Stomach (tissue), 9 donors: ENCODE measurements around the gene TRABD. TPM values are rescaled to one million over a fixed set of nuclear protein-coding genes. Genes with fewer than 3 reads are reported as not detected.

Experiments used
- DNase-seq, 2 donors: peaks; one replicate each; pipeline versions ENCODE4 v3.0.0 to v3.0.0-alpha.2; 2013 to 2019
- H3K27ac ChIP-seq, 5 donors: fragments of 200-600 bp in 4 of 5; sonication (generic) in 4 of 5; one replicate each; pipeline ENCODE4 v1.5.1; 2013 to 2019; ENCODE audit warnings: mild to moderate bottlenecking in 1 of 5, moderate library complexity in 1 of 5
- H3K27me3 ChIP-seq, 3 donors: fragments of 200-600 bp; sonication (generic); one replicate each; pipeline ENCODE4 v1.5.1; 2017 to 2019; ENCODE audit warnings: mixed run types in 1 of 3
- H3K36me3 ChIP-seq, 4 donors: fragments of 200-600 bp; sonication (generic); 1 replicate in 3 of 4; 2 replicates in 1 of 4; pipeline ENCODE4 v1.5.1; 2016 to 2019
- H3K4me1 ChIP-seq, 4 donors: fragments of 200-600 bp; sonication (generic); one replicate each; pipeline ENCODE4 v1.5.1; 2016 to 2019
- H3K4me3 ChIP-seq, 4 donors: fragments of 200-600 bp; sonication (generic) in 3 of 4; one replicate each; pipeline ENCODE4 v1.5.1; 2016 to 2019; ENCODE audit warnings: mild to moderate bottlenecking in 1 of 4
- H3K9me3 ChIP-seq, 4 donors: fragments of 200-600 bp; sonication (generic); one replicate each; pipeline ENCODE4 v1.5.1; 2016 to 2019
- EP300 ChIP-seq: sonication (generic); formaldehyde crosslinking; IDR thresholded peaks from one replicate; pipeline ENCODE4 v1.6.1; 2017; ENCODE audit warnings: antibody characterized with exemption
- POLR2A ChIP-seq, 4 donors: fragments of 450-650 bp; IDR thresholded peaks; one replicate each; pipeline ENCODE4 v1.6.1; 2016; ENCODE audit warnings: antibody characterized with exemption in 4 of 4, control low read depth in 2 of 4, mild to moderate bottlenecking in 1 of 4, moderate library complexity in 1 of 4
- POLR2AphosphoS5 ChIP-seq, 3 donors: sonication (generic); formaldehyde crosslinking; IDR thresholded peaks; one replicate each; pipeline ENCODE4 v1.6.1; 2016; ENCODE audit warnings: antibody characterized with exemption in 3 of 3
- WGBS, 5 donors: extraction: QIAGEN DNeasy Blood & Tissue Kit in 3 of 5; methylation state at CpG; one replicate each; pipeline versions ENCODE4 v1.1.5 to v1.1.7; 2013 to 2018; 5-methylcytosine and 5-hydroxymethylcytosine counted together
- intact Hi-C: fragments of 100-400 bp; cut with DNase I; formaldehyde crosslinking; loops from one replicate; pipeline ENCODE4 v1.15.1; 2023; ENCODE audit warnings: low total_unique reads
- polyA plus RNA-seq, 3 donors: library from polyadenylated mRNA; stranded (reverse); fragments of 200-250 nt; gene quantifications; one replicate each; pipeline ENCODE4 v1.2.3, GENCODE V29; 2013
- total RNA-seq, 5 donors: library from RNA; depleted of rRNA; stranded (reverse); fragments of >200 nt; gene quantifications; one replicate each; pipeline versions ENCODE4 v1.1.0 to v1.2.3, GENCODE V29; 2014 to 2016
- TF ChIP-seq, protein P1 (sequence below), 7 experiments: fragments of 450-650 bp in 4 of 7; fragments of 200-600 bp in 3 of 7; sonication (generic) in 3 of 7; IDR thresholded peaks; one replicate each; pipeline ENCODE4 v1.5.1; 2016 to 2019; ENCODE audit warnings: antibody characterized with exemption in 7 of 7, control low read depth in 2 of 7, mild to moderate bottlenecking in 1 of 7
- donor health status: healthy with polysubstance abuse.
- donor health status: Bipolar disorder and iron deficiency.
- donor health status: healthy.

Gene TRABD
- total and polyA plus RNA-seq, 8 donors = 13.2 to 245 (median 47.5) TPM

DNA sequence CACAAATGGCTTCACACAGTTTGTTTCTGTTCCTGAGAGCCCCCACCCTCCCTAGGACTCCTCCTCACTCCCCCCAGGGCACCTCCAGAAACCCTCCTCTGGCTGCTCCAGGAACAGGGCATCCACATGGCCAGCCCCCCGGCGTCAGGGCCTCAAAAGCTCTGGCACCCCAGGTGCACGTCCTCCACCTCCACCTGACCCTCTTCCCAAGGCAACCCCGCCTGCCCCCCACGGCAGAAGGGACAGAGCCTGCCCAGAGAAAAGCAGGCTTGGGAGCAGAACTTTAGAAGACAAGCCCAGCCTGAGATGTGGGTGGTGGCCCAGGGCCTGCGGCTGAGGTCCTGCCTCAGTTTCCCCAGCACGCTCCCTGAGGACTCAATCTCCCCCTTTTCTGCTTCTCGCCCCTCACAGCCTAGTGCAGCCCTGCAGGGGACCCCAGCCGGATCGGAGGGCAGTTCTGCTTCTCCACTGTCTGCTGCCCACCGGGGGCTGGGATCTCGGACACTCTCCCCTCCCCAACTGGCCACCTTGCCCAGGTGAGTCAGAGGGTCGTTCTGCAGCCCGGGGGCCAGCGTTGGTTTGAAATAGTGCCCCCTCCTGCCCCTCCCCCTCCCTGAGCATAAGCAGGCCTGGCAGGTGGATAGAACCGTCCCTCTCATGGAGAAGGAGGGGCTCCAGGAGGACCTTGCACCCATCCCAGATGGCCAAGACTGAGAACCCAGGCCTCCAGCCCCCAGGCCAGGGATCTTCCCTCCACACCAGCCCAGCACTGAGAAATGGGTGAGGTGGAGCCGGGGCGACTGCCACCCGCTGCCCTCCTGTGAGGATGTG lies 2.4 kb upstream of the TRABD start:
- Histone ChIP-seq H3K4me3 (no peak overlapping the region), H3K27ac (peak overlapping the region; percentile 7 to 89 (median 59)), H3K4me1 (peaks cover 29 to 56% (median 55%) of the 10 kb centered on the region in 4 donors), H3K9me3 (no peaks in the 10 kb centered on the region), H3K36me3 (peaks cover 0 to 2% (median 0%) of the 10 kb centered on the region in 4 donors), H3K27me3 (peaks cover under 1 to 24% (median 4%) of the 10 kb centered on the region in 3 donors)
- 46 to 80% (median 76%) methylated on average over 7 to 19 of the region's 19 CpGs for whole genome bisulfite sequencing, 5 donors
- no peak for DNase-seq
- intact Hi-C loops = no loop called here
- TF ChIP-seq POLR2AphosphoS5 (IDR thresholded peaks at IDR 0.05) (no peak), EP300 (no peak), POLR2A (IDR thresholded peaks at IDR 0.05) (no peak)
- TF ChIP-seq, protein P1, sequence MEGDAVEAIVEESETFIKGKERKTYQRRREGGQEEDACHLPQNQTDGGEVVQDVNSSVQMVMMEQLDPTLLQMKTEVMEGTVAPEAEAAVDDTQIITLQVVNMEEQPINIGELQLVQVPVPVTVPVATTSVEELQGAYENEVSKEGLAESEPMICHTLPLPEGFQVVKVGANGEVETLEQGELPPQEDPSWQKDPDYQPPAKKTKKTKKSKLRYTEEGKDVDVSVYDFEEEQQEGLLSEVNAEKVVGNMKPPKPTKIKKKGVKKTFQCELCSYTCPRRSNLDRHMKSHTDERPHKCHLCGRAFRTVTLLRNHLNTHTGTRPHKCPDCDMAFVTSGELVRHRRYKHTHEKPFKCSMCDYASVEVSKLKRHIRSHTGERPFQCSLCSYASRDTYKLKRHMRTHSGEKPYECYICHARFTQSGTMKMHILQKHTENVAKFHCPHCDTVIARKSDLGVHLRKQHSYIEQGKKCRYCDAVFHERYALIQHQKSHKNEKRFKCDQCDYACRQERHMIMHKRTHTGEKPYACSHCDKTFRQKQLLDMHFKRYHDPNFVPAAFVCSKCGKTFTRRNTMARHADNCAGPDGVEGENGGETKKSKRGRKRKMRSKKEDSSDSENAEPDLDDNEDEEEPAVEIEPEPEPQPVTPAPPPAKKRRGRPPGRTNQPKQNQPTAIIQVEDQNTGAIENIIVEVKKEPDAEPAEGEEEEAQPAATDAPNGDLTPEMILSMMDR (IDR thresholded peaks at IDR 0.05) = no peak

DNA sequence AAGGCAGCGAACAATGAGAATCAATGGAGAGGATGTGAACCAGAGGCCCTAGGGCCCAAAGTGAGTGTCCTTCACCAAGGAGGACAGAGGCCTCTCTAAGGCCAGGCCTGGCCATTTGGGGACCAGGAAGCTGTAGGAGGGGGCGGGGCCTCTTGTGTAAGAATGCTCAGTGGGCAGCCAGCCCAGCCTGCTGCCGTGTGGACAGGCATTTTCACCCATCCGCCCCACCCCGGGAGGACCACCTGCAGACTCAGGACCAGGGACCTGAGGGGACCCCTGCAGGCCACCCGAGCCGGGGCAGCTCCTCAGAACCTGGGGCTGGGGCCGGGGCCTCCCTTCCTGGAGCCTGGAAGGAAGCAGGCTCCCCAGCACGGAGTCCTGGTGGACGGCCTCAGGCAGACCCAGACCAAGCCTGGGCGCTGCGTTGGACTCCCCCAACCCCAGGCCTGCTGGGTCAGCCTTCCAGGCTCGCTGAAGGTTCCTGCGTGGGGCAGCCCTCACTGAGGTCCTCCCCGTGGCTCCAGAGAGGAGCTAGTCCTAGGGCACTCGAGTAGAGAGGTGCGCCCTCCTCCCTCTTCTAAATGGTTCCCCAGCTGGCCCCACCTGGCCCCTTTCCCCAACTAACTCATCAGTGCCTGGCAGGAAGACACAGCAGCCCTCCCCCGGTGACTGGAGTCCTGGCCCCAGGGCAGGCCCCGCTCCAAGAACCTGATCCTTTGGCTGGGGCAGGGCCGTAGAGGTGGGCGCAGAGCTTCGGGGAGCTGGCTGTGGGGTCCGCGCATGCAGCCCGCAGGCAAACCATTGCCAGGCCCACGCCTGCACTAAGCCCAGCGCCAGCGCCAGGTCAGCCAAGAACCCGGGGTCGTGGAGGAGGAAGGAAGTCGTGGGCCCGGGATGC lies 1.5 kb upstream of the TRABD start:
- intact Hi-C loops = no loop called here
- peak overlapping the region; percentile 15 to 89 (median 59) for H3K27ac ChIP-seq
- 46 to 57% (median 53%) methylated on average over 21 to 32 of the region's 32 CpGs for WGBS, 5 donors

DNA sequence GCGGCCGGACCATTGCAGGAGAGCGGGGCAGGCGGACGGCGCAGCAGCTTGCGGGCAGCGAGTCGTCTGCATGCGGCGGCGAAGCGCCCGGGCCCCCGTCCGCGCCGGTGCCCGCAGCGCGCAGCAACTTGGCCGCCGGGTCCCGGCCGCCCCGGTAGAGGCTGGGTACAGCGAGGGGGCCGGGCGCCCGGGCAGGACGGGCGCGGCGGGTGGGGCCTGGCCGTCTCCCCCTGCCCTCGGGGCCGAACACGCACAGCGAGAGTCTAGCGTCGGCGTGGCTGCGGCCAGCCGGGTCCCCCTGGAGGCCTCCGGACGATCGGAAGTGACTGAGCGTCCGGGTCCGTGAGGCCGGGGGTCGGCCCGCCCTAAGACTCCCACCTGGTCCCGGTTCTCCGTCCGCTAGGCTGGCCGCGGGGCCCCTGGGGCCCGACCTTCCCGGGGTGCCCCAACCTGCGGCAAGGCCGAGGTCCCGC lies 775 bp upstream of the TRABD start:
- intact Hi-C loops = no loop called here
- TF ChIP-seq, protein P1 (IDR thresholded peaks at IDR 0.05) = no peak
- TF ChIP-seq POLR2AphosphoS5 (IDR thresholded peaks at IDR 0.05) = no peak
- peak overlapping the region; percentile 72 to 90 (median 74) for H3K4me3 ChIP-seq
- no peaks in the 10 kb centered on the region for H3K9me3 ChIP-seq
- H3K27ac ChIP-seq = peak overlapping the region in 4 of 5 donors; percentile 43 to 89 (median 66)
- H3K27me3 ChIP-seq = peaks cover 0 to 8% (median 0%) of the 10 kb centered on the region in 3 donors
- DNase-seq = no peak
- WGBS, 5 donors = 16 to 36% (median 27%) methylated on average over 22 to 63 of the region's 63 CpGs
- peaks cover 0 to 5% (median 0%) of the 10 kb centered on the region in 4 donors for H3K36me3 ChIP-seq
- H3K4me1 ChIP-seq = peaks cover 36 to 72% (median 70%) of the 10 kb centered on the region in 4 donors

More for the DNA sequence above, 1.5 kb upstream of the TRABD start:
- Histone ChIP-seq H3K36me3 (peaks cover 0 to 5% (median 0%) of the 10 kb centered on the region in 4 donors), H3K9me3 (no peaks in the 10 kb centered on the region), H3K4me1 (peaks cover 30 to 65% (median 63%) of the 10 kb centered on the region in 4 donors), H3K27me3 (peaks cover 0 to 15% (median 0%) of the 10 kb centered on the region in 3 donors), H3K4me3 (peak overlapping the region; percentile 72 to 90 (median 74))
- TF ChIP-seq POLR2A (IDR thresholded peaks at IDR 0.05) (no peak), POLR2AphosphoS5 (IDR thresholded peaks at IDR 0.05) (no peak), EP300 (no peak)
- TF ChIP-seq, protein P1 (IDR thresholded peaks at IDR 0.05) = no peak
- DNase-seq = peak; percentile 81 to 90

DNA sequence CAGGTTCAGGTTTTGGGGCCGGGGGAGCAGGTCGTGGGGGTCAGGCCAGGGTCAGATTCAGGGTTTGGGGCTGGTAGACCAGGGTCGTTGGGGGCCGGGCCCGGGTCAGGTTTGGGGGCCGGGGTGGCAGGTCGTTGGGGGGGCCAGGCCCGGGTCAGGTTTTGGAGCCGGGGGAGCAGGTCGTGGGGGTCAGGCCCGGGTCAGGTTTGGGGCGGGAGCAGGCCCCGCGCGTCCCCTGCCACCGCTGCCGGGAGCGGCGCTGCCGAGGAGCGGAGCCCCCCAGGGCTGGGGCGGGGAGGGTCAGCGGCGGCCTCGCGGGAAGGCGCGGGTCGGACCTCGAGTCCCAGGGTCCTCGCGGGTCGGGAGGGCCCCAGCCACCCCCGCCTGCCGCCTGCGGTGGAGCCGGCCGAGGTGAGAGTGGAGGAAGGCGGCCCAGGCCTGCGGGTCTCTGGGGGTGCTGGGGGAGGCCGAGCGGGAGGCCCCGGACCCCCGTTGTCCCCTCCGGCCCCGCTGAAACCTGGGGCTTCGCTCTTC lies 535 bp downstream of the TRABD start:
- intact Hi-C loops = no loop called here
- TF ChIP-seq, protein P1 (IDR thresholded peaks at IDR 0.05) = no peak
- TF ChIP-seq EP300 = no peak
- TF ChIP-seq POLR2A (IDR thresholded peaks at IDR 0.05) = no peak
- TF ChIP-seq POLR2AphosphoS5 (IDR thresholded peaks at IDR 0.05) = no peak
- Histone ChIP-seq H3K27me3 (no peaks in the 10 kb centered on the region), H3K4me1 (peaks cover 49 to 85% (median 83%) of the 10 kb centered on the region in 4 donors), H3K9me3 (no peaks in the 10 kb centered on the region), H3K4me3 (peak overlapping the region; percentile 72 to 90 (median 74)), H3K27ac (peak overlapping the region; percentile 71 to 89 (median 85)), H3K36me3 (peaks cover 0 to 5% (median 0%) of the 10 kb centered on the region in 4 donors)
- WGBS, 5 donors = 0 to 2% (median 1%) methylated on average over 20 to 47 of the region's 47 CpGs
- no peak for DNase-seq
